NCI-H748 treated with DMSO at 0.1 percent for 48 hours (cell line): ENCODE data around the gene AP1S2.
"Not testable (repeated sequence)": the region's sequence is repeated elsewhere in the genome, so short reads cannot be mapped to it uniquely, and the experiment has no call there.

Source experiments
- DNase-seq: peaks from one replicate; lab custom pipeline; 2025; lab: John Stamatoyannopoulos, UW

AP1S2 gene

GRCh38 chrX:15854080-15854655 is 445 bp downstream of the AP1S2 start:
- no peak for DNase-seq

- DNase-seq, result no peak
Observed at GRCh38 chrX:15853586-15854079, 980 bp downstream of the AP1S2 start.

DNA sequence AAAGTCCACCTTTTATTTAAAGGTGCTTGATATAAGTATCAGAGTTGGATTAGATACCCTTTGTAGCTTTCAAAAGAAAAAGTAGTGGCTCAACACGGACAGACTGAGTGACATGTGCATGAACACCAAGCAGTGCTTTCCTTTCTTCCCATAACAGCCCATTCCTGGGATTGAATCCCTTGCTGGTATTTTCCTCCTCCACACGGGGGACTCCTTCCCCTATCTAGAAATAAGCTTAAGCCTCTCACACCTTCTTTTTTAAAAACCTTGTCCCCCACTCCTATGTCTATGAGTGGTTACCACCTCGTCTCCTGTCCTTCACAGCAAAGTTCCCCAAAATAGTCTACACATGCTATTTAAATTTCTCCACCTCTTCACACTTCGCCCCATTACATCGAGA is 5.1 kb downstream of the AP1S2 start:
- no peak for DNase-seq

- no peak for DNase-seq
Observed at GRCh38 chrX:15848576-15848975, 6.0 kb downstream of the AP1S2 start.

DNA sequence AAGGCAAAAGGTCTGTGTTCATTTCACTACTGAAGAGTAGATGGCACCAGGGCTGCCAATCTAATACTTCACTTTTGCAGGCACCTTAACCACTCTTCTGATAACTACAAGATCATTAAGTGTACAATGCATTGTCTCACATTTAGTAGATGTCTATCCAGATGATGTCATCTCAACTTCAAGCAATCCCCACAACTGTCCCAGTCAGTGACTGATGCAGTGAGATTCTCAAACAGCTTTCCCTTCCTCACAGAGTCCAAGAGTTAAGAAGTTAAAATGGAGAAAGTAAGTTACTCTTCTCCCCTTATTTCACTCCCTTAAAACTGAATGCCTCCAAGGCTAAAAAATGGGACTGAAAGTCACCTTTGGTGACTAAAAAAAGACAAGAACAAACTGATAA is 10.7 kb downstream of the AP1S2 start:
- DNase-seq, result no peak

DNA sequence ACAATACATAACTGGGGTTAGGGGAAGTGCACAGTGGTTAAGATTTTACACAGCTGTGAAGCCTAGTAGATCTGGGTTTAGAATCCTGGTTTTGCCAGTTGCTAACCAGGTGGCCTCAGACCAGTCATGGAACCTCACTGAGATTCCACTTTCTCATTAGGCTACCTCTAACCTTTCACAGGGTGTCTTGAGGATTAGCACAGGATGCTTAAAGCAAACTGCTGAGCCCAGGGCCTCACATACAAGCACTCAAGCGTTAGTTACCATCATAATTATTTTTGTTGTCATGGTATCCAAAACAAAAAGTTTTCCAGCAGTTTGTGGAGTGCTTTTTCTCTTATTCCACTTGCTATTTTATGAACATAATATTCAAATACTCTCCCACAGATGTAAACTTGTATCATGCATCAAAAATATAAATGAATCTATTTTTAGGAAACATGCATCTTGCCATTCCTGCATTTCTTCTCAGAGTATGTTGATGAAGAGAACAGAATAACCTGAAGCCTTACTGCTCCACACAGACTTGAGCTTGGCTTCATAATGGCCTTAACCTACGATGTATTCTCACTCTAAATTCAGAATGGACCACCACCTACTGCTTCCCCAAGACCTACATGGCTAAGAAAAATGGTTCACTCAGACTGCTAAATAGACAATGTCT is 12.6 kb downstream of the AP1S2 start:
- no peak for DNase-seq

DNA sequence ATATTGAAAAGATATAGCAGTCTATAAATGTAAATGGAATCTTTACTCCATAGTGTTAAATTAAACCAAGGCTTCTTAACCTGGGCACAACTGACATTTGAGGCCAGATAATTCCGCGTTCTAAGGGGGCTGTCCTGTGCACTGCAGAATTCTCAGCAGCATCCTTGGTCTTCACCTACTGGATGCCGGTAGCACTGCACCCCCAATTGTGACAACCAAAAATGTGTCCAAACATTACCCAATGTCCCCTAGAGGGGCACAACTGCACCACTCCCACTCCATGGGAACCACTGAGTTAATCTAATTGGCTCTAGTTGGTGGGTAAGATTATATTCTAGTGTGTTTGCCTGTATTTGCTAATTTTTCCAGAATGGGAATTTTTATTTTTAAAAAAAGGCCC is 16.6 kb downstream of the AP1S2 start:
- no peak for DNase-seq

DNA sequence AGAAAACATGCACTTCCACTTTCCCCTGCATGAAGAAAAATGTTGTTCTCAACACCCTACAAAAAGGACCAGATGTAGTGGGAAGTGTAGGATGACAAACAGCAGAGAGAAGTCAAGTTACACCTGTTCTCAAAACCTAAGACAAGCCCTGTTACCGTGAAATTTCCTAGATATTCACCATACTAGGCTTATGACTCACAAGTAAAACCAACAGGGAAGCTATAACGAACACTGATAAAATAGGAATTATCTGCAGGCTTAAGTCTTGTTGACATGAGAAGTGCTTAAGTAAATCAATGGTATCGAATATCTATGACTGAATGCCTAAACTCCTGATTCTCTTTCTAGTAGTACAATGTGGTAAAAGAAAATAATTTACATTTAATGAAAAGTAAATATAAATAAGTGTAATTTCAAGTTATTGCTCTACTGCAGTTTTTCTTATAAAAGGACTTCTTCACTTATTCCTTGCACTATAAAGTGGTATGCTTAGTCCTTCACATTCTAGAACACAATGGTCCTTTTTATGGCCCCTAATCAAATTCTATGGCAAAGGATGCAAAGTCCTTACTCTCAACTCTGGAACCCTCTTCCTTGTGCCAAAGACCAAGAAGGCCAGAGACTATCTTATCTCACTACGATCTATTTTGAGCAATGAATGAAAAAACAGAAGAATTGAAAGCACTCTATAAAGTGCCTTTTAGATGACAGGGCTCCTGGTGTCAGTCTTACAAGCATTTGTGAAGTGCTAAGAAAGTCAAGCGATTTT is 19.6 kb downstream of the AP1S2 start:
- DNase-seq, result no peak

DNA sequence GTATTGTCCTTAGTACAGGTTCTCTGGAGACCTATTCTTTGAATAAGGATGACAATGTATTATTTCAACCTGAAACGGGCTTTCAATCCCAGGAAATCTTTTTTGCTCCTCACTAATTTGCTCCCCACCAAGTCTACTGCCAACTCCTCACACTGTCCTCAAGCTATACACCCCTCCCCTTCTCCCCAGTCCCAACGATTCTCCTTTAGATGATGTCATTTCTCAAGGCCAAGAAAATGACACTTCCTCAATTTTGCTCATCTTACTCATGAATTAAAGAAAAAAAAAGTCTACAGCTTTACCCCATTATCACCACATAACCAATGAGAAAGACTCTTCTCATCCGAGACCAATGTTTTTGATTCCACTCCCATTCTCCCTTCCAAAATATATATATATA is 20.6 kb downstream of the AP1S2 start:
- DNase-seq, result no peak

GRCh38 chrX:15831347-15831746 is 23.3 kb downstream of the AP1S2 start:
- DNase-seq, result not testable (repeated sequence)

DNA sequence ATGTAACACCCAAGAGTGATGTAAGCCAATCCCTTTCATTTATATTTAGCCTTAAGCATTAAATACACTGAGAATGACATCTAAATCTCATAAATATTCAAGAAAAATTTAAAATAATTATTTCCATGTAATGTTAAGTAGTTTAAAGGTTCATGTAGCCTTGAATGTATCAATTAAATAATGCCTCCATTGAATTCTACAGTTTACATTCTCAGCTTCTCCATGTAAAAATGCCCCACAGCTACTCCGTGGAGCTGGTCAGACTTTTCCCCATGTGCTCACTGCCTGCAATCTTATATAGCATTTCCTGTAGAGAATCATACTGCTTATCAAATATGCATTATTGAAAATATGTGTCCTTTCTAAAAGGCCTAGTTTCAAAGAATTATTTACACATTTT is 25.4 kb downstream of the AP1S2 start:
- no peak for DNase-seq

DNA sequence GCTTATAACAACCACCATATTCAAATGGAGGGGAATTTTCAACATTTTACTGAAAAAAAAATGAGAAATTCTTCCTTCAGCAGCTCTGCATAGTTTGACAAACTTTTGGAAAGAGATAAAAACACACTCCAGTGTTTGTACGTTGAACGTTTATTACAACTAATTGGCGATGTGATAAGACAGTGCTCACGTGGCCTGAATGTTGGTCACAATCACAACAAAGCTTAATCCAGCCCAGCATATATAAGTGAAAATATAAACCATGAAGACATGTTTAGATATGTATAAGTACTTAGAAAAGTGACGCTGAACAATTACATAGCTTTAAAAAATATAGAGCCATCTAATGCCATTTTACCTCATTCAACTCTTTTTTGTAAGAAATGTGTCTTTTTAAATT is 28.7 kb downstream of the AP1S2 start:
- no peak for DNase-seq

DNA sequence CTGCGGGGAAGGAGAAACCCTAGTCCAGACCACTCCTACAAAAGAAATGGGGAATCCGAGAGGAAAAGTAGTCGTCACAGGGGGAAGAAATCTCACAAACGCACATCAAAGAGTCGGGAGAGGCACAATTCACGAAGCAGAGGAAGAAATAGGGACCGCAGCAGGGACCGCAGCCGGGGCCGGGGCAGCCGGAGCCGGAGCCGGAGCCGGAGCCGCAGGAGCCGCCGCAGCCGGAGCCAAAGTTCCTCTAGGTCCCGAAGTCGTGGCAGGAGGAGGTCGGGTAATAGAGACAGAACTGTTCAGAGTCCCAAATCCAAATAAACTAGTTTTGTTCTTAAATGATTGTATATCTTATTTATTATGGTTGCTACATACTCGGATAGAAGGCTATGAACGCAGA is 31.7 kb downstream of the AP1S2 start:
- DNase-seq, result no peak

DNA sequence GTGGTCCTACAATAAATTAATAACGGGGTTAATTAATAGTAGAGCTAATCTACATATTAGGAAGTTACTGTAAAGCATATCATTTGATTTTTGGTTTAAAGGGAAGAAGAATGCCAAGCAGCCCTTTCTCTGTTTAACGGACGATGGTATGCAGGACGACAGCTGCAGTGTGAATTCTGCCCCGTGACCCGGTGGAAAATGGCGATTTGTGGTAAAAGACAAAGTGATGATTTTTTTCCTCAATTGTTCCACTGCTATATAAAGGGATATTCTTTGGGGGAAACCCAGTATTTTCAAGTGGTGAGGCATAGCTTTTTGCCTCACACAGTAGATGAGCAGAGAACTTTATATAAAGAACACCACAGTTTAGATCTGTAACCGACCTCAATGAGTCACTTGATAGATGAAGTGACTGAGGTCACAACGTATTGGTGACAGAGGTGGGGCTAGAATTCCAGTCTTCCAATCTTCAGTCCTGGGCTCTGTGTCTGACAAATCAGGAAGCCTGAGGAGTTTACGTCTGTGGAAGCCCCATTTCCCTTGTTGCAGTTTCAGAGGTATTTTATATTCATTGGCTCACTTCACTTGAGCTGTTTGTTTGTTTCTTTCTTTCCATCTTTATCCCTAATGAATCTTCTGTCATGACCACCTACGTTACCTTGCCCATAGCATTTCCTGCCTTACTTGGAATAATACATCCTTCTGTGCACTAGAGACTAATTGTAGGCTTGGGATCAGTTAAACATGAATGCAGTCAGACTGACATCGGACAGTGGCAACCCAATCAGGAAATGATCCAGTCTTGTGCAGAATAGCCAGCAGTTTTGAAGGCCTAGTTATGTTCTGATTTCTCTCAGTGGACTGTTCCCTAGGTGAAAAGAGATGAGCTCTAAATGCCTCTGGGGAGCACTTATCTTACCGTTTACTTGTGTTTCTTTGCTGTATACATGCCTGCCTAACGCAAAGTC is 34.2 kb downstream of the AP1S2 start:
- no peak for DNase-seq

DNA sequence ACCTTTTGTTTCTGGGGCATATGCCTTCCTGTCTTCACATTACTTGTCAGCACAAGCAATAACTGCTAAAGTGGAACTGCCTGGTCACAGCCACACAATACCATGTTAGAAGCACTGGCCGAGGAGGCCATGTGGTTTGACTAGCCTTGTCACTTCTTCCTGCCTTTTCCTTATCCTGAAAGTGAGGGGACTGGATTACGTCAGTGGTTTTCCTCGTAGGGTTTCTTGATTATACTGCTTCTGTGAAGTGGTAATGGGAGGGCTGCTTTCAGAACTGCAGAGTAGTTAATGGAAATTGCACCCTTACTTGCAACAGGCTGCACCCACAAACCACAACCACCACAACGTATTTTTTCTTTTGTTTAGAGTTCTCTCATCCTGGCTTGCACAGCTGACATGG is 37.7 kb downstream of the AP1S2 start:
- DNase-seq, result no peak

DNA sequence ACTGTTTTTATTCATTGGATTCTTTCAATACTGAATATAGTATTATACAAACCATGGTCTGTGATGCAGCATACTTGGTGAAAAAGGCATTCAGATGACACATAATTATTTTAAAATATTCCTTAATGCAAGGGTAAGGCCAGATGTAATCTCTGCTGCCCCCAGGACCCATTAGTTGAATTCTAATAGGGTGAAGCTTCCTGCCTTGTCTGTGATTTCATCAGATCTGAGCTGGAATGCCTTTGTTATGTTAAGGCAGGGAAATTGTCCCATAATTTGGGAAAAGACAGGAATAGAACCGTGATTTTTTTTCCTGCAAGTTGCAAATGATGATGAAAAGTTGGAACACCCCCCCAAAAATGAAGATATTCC is 38.2 kb downstream of the AP1S2 start:
- no peak for DNase-seq

DNA sequence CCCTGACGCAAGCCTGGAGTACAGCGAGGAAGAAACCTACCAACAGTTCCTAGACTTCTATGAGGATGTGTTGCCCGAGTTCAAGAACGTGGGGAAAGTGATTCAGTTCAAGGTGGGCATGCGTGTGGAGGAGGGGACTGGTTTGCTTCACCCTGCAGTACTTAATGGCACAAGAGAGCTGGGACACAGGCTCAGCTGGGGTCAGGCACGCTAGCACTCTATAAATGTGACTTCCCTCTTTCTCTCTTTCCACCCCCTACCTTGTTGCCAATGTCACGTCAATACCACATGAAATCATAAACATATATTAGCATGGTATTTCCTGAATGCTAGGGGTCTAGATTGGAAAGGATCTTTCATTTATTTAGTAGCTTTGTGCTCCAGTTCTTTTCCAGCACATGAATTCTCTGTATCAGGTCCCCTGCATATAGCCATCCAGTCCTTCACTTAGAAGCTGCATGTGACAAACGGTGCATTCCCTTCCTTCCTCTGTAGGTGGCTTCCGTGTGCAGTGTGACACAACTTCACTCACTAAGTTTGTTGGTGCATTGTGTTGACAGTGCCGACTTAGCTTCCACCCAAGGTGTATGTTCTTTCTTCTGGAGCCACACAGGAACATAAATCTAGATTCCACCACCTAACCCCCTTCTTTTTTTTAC is 38.7 kb downstream of the AP1S2 start:
- DNase-seq, result no peak

DNA sequence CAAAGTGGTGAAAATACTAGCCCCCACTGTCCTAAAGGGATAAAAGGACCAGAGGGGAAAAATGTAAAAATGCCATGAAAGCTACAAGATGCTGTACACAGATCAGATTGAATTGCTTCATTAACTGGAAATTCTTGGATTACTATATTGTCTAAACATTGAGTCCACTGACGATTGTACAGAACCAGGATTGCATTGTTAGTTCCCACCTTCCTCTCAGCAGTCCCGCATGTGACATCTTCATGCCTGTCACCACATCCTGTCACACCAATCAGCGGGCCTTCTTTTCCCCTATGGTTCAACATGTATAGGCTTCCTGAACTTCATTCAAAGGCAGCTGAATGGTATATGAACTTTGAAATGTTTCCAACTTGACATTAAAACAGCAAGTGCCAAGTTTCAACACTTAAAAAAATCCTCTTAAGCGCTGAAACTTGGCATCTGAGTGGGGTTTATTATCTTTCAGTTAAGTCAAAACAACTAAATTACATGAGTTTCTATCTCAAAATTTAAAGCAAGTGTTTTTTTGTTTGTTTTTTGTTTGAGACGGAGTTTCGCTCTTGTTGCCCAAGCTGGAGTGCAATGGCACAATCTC is 39.7 kb downstream of the AP1S2 start:
- no peak for DNase-seq

DNA sequence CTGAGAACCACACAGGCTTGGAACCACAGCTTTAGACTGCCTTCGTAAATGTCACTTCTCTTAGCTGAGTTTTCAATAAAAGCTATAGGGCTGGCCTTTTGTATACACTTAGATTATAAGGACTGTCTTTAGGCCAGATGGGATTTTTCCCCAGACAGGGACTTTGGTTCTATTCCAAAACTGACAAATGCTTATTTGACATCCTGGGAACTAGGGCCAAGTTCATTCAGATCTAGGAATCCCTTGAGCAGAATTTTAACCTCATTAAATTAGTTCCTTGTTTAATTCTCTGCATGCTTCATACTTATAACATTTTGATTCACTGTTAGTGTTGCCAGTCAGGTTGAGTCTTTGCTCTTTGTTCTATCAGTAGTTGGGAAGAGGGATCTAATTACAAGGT is 41.2 kb downstream of the AP1S2 start:
- DNase-seq, result no peak

DNA sequence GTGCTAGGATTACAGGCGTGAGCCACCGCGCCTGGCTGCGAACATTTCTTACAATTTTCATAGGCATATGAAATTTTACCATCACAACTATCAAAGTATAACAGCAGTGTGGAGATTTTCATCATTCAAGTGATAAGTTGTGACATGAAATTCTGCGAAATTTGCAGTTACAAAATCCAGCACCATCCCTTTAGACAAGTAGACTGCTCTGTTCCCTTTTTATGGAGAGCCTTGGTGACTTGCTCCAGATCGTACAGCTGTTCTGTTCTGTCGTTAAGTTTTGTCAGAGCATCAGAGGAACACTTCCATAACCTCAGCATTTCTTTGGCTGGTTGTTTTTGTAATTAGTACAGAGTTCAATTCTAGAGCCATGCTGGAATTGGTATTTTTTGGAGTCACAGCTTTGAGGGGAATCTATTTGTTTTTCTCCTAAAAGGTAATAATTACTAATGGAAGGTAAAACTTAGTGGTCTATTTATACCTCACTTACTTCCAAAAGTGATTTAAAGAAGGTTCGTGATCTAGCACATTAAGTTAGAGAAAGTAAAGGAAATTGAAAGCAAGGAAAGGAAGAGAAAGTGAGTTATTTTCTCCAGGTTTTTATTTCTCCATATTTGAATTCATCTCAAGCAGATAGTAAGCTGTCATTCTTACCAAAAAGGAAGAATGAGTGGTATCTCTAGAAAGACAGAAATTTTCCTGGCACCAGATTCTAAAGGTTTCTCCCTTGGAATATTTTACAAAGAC is 42.2 kb downstream of the AP1S2 start:
- DNase-seq, result no peak

- no peak for DNase-seq
Observed at GRCh38 chrX:15808254-15808653, 46.4 kb downstream of the AP1S2 start.
